ENCODE measurements around the gene SPDYE3. TPM values are rescaled to one million over a fixed set of nuclear protein-coding genes. Genes with fewer than 3 reads are reported as not detected.
"Not testable (repeated sequence)": the region's sequence is repeated elsewhere in the genome, so short reads cannot be mapped to it uniquely, and the experiment has no call there.

Gene SPDYE3
- total and polyA plus RNA-seq, 7 experiments from 2014 or later: 8.5 to 8.7 TPM; not detected in 5

- H3K27me3 ChIP-seq (ENCODE audit: control insufficient read depth in 2 of 2, insufficient read depth in 2 of 2, low read length in 2 of 2); H3K4me3 Mint-ChIP-seq; intact Hi-C loops (cut with micrococcal nuclease); H3K9me3 ChIP-seq (ENCODE audit: control insufficient read depth in 2 of 3, low read length in 3 of 3); ATAC-seq; H3K36me3 ChIP-seq (ENCODE audit: control insufficient read depth in 2 of 3, insufficient read depth in 3 of 3, low read length in 3 of 3); H3K27ac ChIP-seq (ENCODE audit: low read depth, low read length); POLR2A ChIA-PET; H3K4me3 ChIP-seq (ENCODE audit: low read length); H3K27me3 Mint-ChIP-seq; H3K9me3 Mint-ChIP-seq; DNase-seq; CTCF ChIA-PET; H3K4me1 ChIP-seq (ENCODE audit: control insufficient read depth in 2 of 2, insufficient read depth in 2 of 2, low read length in 2 of 2); H3K4me1 Mint-ChIP-seq: not testable (repeated sequence)
- Mint-ChIP-seq H3K27ac (peak overlapping the region in 1 of 9 donors; percentile 36), H3K36me3 (peaks cover 0 to 16% (median 2%) of the 10 kb centered on the region in 5 donors)
These were observed 20.1 kb upstream of the SPDYE3 start for GRCh38 chr7:100287191-100287969.

- H3K4me3 ChIP-seq (ENCODE audit: low read length); DNase-seq; POLR2A ChIA-PET; H3K4me3 Mint-ChIP-seq; H3K9me3 Mint-ChIP-seq; H3K4me1 ChIP-seq (ENCODE audit: control insufficient read depth in 2 of 2, insufficient read depth in 2 of 2, low read length in 2 of 2); H3K36me3 ChIP-seq (ENCODE audit: control insufficient read depth in 2 of 3, insufficient read depth in 3 of 3, low read length in 3 of 3); CTCF ChIA-PET; H3K27me3 Mint-ChIP-seq; H3K27ac Mint-ChIP-seq; H3K4me1 Mint-ChIP-seq; H3K9me3 ChIP-seq (ENCODE audit: control insufficient read depth in 2 of 3, low read length in 3 of 3); H3K27me3 ChIP-seq (ENCODE audit: control insufficient read depth in 2 of 2, insufficient read depth in 2 of 2, low read length in 2 of 2); ATAC-seq; intact Hi-C loops (cut with micrococcal nuclease); H3K27ac ChIP-seq (ENCODE audit: low read depth, low read length): not testable (repeated sequence)
- peaks cover 0 to 21% (median 2%) of the 10 kb centered on the region in 5 donors for H3K36me3 Mint-ChIP-seq
These were observed 19.2 kb upstream of the SPDYE3 start for GRCh38 chr7:100288258-100288657.

GRCh38 chr7:100292162-100292561 is 15.3 kb upstream of the SPDYE3 start:
- H3K9me3 ChIP-seq (ENCODE audit: control insufficient read depth in 2 of 3, low read length in 3 of 3); H3K4me3 ChIP-seq (ENCODE audit: low read length); H3K27me3 ChIP-seq (ENCODE audit: control insufficient read depth in 2 of 2, insufficient read depth in 2 of 2, low read length in 2 of 2); ATAC-seq; DNase-seq; H3K9me3 Mint-ChIP-seq; POLR2A ChIA-PET; H3K36me3 ChIP-seq (ENCODE audit: control insufficient read depth in 2 of 3, insufficient read depth in 3 of 3, low read length in 3 of 3); CTCF ChIA-PET; H3K4me1 Mint-ChIP-seq; H3K27ac Mint-ChIP-seq; H3K4me1 ChIP-seq (ENCODE audit: control insufficient read depth in 2 of 2, insufficient read depth in 2 of 2, low read length in 2 of 2); intact Hi-C loops (cut with micrococcal nuclease); H3K27me3 Mint-ChIP-seq; H3K27ac ChIP-seq (ENCODE audit: low read depth, low read length); H3K4me3 Mint-ChIP-seq: not testable (repeated sequence)
- peaks cover 0 to 12% (median 0%) of the 10 kb centered on the region in 5 donors for H3K36me3 Mint-ChIP-seq

GRCh38 chr7:100295269-100295668 is 12.2 kb upstream of the SPDYE3 start:
- H3K36me3 ChIP-seq (ENCODE audit: control insufficient read depth in 2 of 3, insufficient read depth in 3 of 3, low read length in 3 of 3); intact Hi-C loops (cut with micrococcal nuclease); ATAC-seq; DNase-seq; H3K27ac Mint-ChIP-seq; CTCF ChIA-PET; H3K4me1 ChIP-seq (ENCODE audit: control insufficient read depth in 2 of 2, insufficient read depth in 2 of 2, low read length in 2 of 2); H3K4me1 Mint-ChIP-seq; H3K27ac ChIP-seq (ENCODE audit: low read depth, low read length); POLR2A ChIA-PET; H3K27me3 ChIP-seq (ENCODE audit: control insufficient read depth in 2 of 2, insufficient read depth in 2 of 2, low read length in 2 of 2); H3K9me3 Mint-ChIP-seq; H3K9me3 ChIP-seq (ENCODE audit: control insufficient read depth in 2 of 3, low read length in 3 of 3); H3K4me3 Mint-ChIP-seq; H3K4me3 ChIP-seq (ENCODE audit: low read length); H3K27me3 Mint-ChIP-seq; H3K36me3 Mint-ChIP-seq: not testable (repeated sequence)

- H3K36me3 Mint-ChIP-seq; H3K4me3 Mint-ChIP-seq; H3K9me3 Mint-ChIP-seq; H3K27ac ChIP-seq (ENCODE audit: low read depth, low read length); H3K4me1 Mint-ChIP-seq; POLR2A ChIA-PET; H3K27me3 ChIP-seq (ENCODE audit: control insufficient read depth in 2 of 2, insufficient read depth in 2 of 2, low read length in 2 of 2); H3K27me3 Mint-ChIP-seq; DNase-seq; H3K9me3 ChIP-seq (ENCODE audit: control insufficient read depth in 2 of 3, low read length in 3 of 3); H3K4me3 ChIP-seq (ENCODE audit: low read length); H3K4me1 ChIP-seq (ENCODE audit: control insufficient read depth in 2 of 2, insufficient read depth in 2 of 2, low read length in 2 of 2); ATAC-seq; CTCF ChIA-PET; H3K27ac Mint-ChIP-seq; intact Hi-C loops (cut with micrococcal nuclease); H3K36me3 ChIP-seq (ENCODE audit: control insufficient read depth in 2 of 3, insufficient read depth in 3 of 3, low read length in 3 of 3): not testable (repeated sequence)
These were observed 9.5 kb upstream of the SPDYE3 start for GRCh38 chr7:100297852-100298631.

GRCh38 chr7:100298632-100298895 is 8.9 kb upstream of the SPDYE3 start:
- H3K27ac ChIP-seq (ENCODE audit: low read depth, low read length); CTCF ChIA-PET; H3K4me3 Mint-ChIP-seq; H3K36me3 ChIP-seq (ENCODE audit: control insufficient read depth in 2 of 3, insufficient read depth in 3 of 3, low read length in 3 of 3); H3K27me3 Mint-ChIP-seq; H3K4me1 ChIP-seq (ENCODE audit: control insufficient read depth in 2 of 2, insufficient read depth in 2 of 2, low read length in 2 of 2); DNase-seq; H3K9me3 Mint-ChIP-seq; intact Hi-C loops (cut with micrococcal nuclease); POLR2A ChIA-PET; H3K4me1 Mint-ChIP-seq; ATAC-seq; H3K4me3 ChIP-seq (ENCODE audit: low read length); H3K9me3 ChIP-seq (ENCODE audit: control insufficient read depth in 2 of 3, low read length in 3 of 3); H3K36me3 Mint-ChIP-seq; H3K27me3 ChIP-seq (ENCODE audit: control insufficient read depth in 2 of 2, insufficient read depth in 2 of 2, low read length in 2 of 2); H3K27ac Mint-ChIP-seq: not testable (repeated sequence)

- H3K9me3 Mint-ChIP-seq; H3K4me1 Mint-ChIP-seq; intact Hi-C loops (cut with micrococcal nuclease); H3K27me3 ChIP-seq (ENCODE audit: control insufficient read depth in 2 of 2, insufficient read depth in 2 of 2, low read length in 2 of 2); H3K27ac ChIP-seq (ENCODE audit: low read depth, low read length); ATAC-seq; DNase-seq; H3K27me3 Mint-ChIP-seq; H3K4me1 ChIP-seq (ENCODE audit: control insufficient read depth in 2 of 2, insufficient read depth in 2 of 2, low read length in 2 of 2); H3K36me3 ChIP-seq (ENCODE audit: control insufficient read depth in 2 of 3, insufficient read depth in 3 of 3, low read length in 3 of 3); H3K4me3 Mint-ChIP-seq; H3K4me3 ChIP-seq (ENCODE audit: low read length); H3K9me3 ChIP-seq (ENCODE audit: control insufficient read depth in 2 of 3, low read length in 3 of 3); H3K36me3 Mint-ChIP-seq; H3K27ac Mint-ChIP-seq; POLR2A ChIA-PET; CTCF ChIA-PET: not testable (repeated sequence)
These were observed 3.0 kb upstream of the SPDYE3 start for GRCh38 chr7:100304526-100304925.

All from naive thymus-derived CD4-positive, alpha-beta T cell (primary cell).